Activated CD8-positive, alpha-beta memory T cell treated with anti-CD3 and anti-CD28 coated beads, Interleukin-2, amount 50 U/mL, for 24 hours (primary cell): ENCODE data around the gene VIP.
"Not testable (repeated sequence)": the region's sequence is repeated elsewhere in the genome, so short reads cannot be mapped to it uniquely, and the experiment has no call there.

Source experiments
- DNase-seq: peaks from one replicate; pipeline ENCODE4 v3.0.0-alpha.2; 2020; ENCODE audit errors: extremely low read depth

Gene VIP

GRCh38 chr6:152750694-152751093, at the start of gene VIP:
VIP (plus strand) TSS chr6:152750797; CDS start chr6:152752178, 1,381 bp downstream.
- no peak for DNase-seq

- no peak for DNase-seq
Observed at GRCh38 chr6:152701081-152701862, 49.3 kb upstream of the VIP start.

- DNase-seq, result no peak
Observed at GRCh38 chr6:152701863-152702401, 48.7 kb upstream of the VIP start.

GRCh38 chr6:152703750-152704149, 46.8 kb upstream of the VIP start:
- not testable (repeated sequence) for DNase-seq

GRCh38 chr6:152705327-152705726, 45.3 kb upstream of the VIP start:
- no peak for DNase-seq

- no peak for DNase-seq
Observed at GRCh38 chr6:152716322-152716721, 34.3 kb upstream of the VIP start.

- no peak for DNase-seq
Observed at GRCh38 chr6:152720974-152721373, 29.6 kb upstream of the VIP start.

GRCh38 chr6:152721956-152722355, 28.6 kb upstream of the VIP start:
- no peak for DNase-seq

- no peak for DNase-seq
Observed at GRCh38 chr6:152723398-152723797, 27.2 kb upstream of the VIP start.

- no peak for DNase-seq
Observed at GRCh38 chr6:152726313-152726712, 24.3 kb upstream of the VIP start.

GRCh38 chr6:152727507-152727906, 23.1 kb upstream of the VIP start:
- no peak for DNase-seq

GRCh38 chr6:152734630-152735029, 16.0 kb upstream of the VIP start:
- no peak for DNase-seq

- no peak for DNase-seq
Observed at GRCh38 chr6:152736687-152737273, 13.8 kb upstream of the VIP start.

- DNase-seq, result no peak
Observed at GRCh38 chr6:152745509-152746171, 5.0 kb upstream of the VIP start.

GRCh38 chr6:152746172-152746553, 4.4 kb upstream of the VIP start:
- no peak for DNase-seq

GRCh38 chr6:152748843-152749242, 1.8 kb upstream of the VIP start:
- DNase-seq, result no peak

- DNase-seq, result no peak
Observed at GRCh38 chr6:152749336-152749735, 1.3 kb upstream of the VIP start.

- no peak for DNase-seq
Observed at GRCh38 chr6:152765331-152765730, 14.7 kb downstream of the VIP start.

- no peak for DNase-seq
Observed at GRCh38 chr6:152769159-152769558, 18.6 kb downstream of the VIP start.

GRCh38 chr6:152769993-152770392, 19.4 kb downstream of the VIP start:
- no peak for DNase-seq

GRCh38 chr6:152771061-152771687, 20.6 kb downstream of the VIP start:
- DNase-seq, result no peak

- DNase-seq, result no peak
Observed at GRCh38 chr6:152775428-152775827, 24.8 kb downstream of the VIP start.
